ENCODE data around the gene TSHZ3.

Gene TSHZ3

GRCh38 chr19:31330761-31331160, 18.5 kb downstream of the TSHZ3 start:
- no peak overlapping the region for H3K4me3 ChIP-seq (ENCODE audit: low read length)
- no peak for DNase-seq (ENCODE audit: low read depth)
- TF ChIP-seq, protein P1, sequence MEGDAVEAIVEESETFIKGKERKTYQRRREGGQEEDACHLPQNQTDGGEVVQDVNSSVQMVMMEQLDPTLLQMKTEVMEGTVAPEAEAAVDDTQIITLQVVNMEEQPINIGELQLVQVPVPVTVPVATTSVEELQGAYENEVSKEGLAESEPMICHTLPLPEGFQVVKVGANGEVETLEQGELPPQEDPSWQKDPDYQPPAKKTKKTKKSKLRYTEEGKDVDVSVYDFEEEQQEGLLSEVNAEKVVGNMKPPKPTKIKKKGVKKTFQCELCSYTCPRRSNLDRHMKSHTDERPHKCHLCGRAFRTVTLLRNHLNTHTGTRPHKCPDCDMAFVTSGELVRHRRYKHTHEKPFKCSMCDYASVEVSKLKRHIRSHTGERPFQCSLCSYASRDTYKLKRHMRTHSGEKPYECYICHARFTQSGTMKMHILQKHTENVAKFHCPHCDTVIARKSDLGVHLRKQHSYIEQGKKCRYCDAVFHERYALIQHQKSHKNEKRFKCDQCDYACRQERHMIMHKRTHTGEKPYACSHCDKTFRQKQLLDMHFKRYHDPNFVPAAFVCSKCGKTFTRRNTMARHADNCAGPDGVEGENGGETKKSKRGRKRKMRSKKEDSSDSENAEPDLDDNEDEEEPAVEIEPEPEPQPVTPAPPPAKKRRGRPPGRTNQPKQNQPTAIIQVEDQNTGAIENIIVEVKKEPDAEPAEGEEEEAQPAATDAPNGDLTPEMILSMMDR (conservative IDR thresholded peaks at IDR 0.05; ENCODE audit: low read length), result no peak

DNA sequence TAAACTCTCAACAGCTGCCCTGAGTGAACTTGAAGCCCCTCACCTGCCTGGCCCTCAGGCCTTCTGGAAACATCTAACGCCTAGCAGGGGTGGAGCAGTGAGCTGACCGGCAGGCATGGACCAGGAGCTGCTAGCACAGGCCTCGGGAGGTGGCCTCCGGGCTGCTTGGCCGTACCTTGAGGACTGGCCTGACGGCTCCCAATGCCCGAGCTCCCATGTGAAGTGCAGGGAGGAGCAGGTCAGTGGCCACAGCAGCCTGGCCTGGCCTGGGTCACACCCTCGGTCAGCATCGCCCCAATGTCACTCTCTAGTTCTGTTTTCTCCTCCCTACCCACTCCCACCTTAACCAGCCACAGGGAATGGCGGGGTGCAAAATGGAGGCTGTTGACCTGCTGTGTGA, 19.0 kb downstream of the TSHZ3 start:
- TF ChIP-seq, protein P1 (conservative IDR thresholded peaks at IDR 0.05; ENCODE audit: low read length), result no peak
- no peak overlapping the region for H3K4me3 ChIP-seq (ENCODE audit: low read length)
- no peak for DNase-seq (ENCODE audit: low read depth)

- DNase-seq (ENCODE audit: low read depth), result no peak
- H3K4me3 ChIP-seq (ENCODE audit: low read length), result no peak overlapping the region
- TF ChIP-seq, protein P1 (conservative IDR thresholded peaks at IDR 0.05; ENCODE audit: low read length), result no peak
Observed at GRCh38 chr19:31329819-31330218, 19.4 kb downstream of the TSHZ3 start.

GRCh38 chr19:31328238-31328637, 21.0 kb downstream of the TSHZ3 start:
- DNase-seq (ENCODE audit: low read depth), result no peak
- no peak overlapping the region for H3K4me3 ChIP-seq (ENCODE audit: low read length)
- TF ChIP-seq, protein P1 (conservative IDR thresholded peaks at IDR 0.05; ENCODE audit: low read length), result no peak

GRCh38 chr19:31326329-31327028, 22.8 kb downstream of the TSHZ3 start:
- no peak overlapping the region for H3K4me3 ChIP-seq (ENCODE audit: low read length)
- DNase-seq (ENCODE audit: low read depth), result no peak
- TF ChIP-seq, protein P1 (conservative IDR thresholded peaks at IDR 0.05; ENCODE audit: low read length), result no peak

- TF ChIP-seq, protein P1 (conservative IDR thresholded peaks at IDR 0.05; ENCODE audit: low read length), result no peak
- no peak overlapping the region for H3K4me3 ChIP-seq (ENCODE audit: low read length)
- DNase-seq (ENCODE audit: low read depth), result no peak
Observed at GRCh38 chr19:31325342-31325741, 23.9 kb downstream of the TSHZ3 start.

DNA sequence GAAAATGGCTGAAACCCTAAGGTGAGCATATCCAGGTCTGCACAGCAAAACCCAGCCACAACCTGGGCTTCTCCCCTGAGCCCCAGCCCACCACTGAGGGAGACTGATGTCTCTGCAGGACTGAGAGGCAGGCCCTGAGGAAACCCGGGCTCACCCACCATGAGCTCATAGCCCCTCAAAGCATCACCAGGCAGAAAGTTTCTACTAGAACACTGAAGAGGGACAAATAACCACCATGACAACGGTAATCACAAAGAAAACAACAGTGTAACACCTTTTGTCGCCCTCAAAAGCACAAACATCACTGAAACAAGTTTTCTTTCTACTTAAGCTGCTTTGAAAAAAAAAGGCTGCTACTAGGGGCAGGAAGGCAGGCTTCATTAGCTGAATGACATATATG, 29.8 kb downstream of the TSHZ3 start:
- TF ChIP-seq, protein P1 (conservative IDR thresholded peaks at IDR 0.05; ENCODE audit: low read length), result no peak
- no peak overlapping the region for H3K4me3 ChIP-seq (ENCODE audit: low read length)
- DNase-seq (ENCODE audit: low read depth), result no peak
